ENCODE measurements around the gene WDR90.

- no peak for TF ChIP-seq POLR2AphosphoS5 (IDR thresholded peaks at IDR 0.05)
- no peak for TF ChIP-seq CTCF (IDR thresholded peaks at IDR 0.05; ENCODE audit: poor library complexity, severe bottlenecking)
- TF ChIP-seq RAD21 (conservative IDR thresholded peaks at IDR 0.05): no peak
- TF ChIP-seq REST (IDR thresholded peaks at IDR 0.05; ENCODE audit: borderline replicate concordance): no peak
- TF ChIP-seq EZH2 (IDR thresholded peaks at IDR 0.05; ENCODE audit: borderline replicate concordance, insufficient read depth, low read length, poor library complexity, severe bottlenecking): no peak
- TF ChIP-seq EP300 (conservative IDR thresholded peaks at IDR 0.05; ENCODE audit: poor library complexity, severe bottlenecking): no peak
Measured at GRCh38 chr16:642189-643049, 6.7 kb upstream of the WDR90 start.

Measured in neural cell (in vitro differentiated cells).